Nephron progenitor cell (in vitro differentiated cells): ENCODE results near the gene COX7B2.

Experiments
- DNase-seq: peaks from one replicate; pipeline ENCODE4 v3.0.0; 2021
- H3K27ac Mint-ChIP-seq: 2 replicates; pipeline ENCODE4 v1.8.0; 2021; ENCODE audit warnings: mild to moderate bottlenecking, moderate library complexity, mixed read lengths
- H3K27me3 Mint-ChIP-seq: 2 replicates; pipeline ENCODE4 v1.8.0; 2021; ENCODE audit warnings: mild to moderate bottlenecking, low read depth, mixed read lengths; ENCODE audit not compliant: poor library complexity
- H3K36me3 Mint-ChIP-seq: 2 replicates; pipeline ENCODE4 v1.8.0; 2021; ENCODE audit warnings: low read depth, mixed read lengths
- H3K4me1 Mint-ChIP-seq: 2 replicates; pipeline ENCODE4 v1.8.0; 2021; ENCODE audit warnings: mixed read lengths
- H3K4me3 Mint-ChIP-seq: 2 replicates; pipeline ENCODE4 v1.8.0; 2021; ENCODE audit warnings: mild to moderate bottlenecking, moderate library complexity, mixed read lengths
- H3K9me3 Mint-ChIP-seq: 2 replicates; pipeline ENCODE4 v1.8.0; 2021; ENCODE audit warnings: mild to moderate bottlenecking, moderate library complexity, mixed read lengths
- CTCF ChIP-seq: fragments of 200-600 bp; sonication (generic); IDR thresholded peaks from 2 replicates; pipeline ENCODE4 v1.5.0; 2021; ENCODE audit warnings: antibody characterized with exemption

Gene COX7B2

GRCh38 chr4:46924789-46925529 lies 15.9 kb upstream of the COX7B2 start:
- no peaks in the 10 kb centered on the region for H3K9me3 Mint-ChIP-seq

GRCh38 chr4:46922205-46922604 lies 13.2 kb upstream of the COX7B2 start:
- Mint-ChIP-seq H3K27ac (no peak overlapping the region), H3K27me3 (no peaks in the 10 kb centered on the region)

More at GRCh38 chr4:46924789-46925529, 15.9 kb upstream of the COX7B2 start:
- H3K4me1 Mint-ChIP-seq = no peaks in the 10 kb centered on the region
- DNase-seq = no peak
- peaks cover 3% of the 10 kb centered on the region for H3K27me3 Mint-ChIP-seq
- H3K36me3 Mint-ChIP-seq = no peaks in the 10 kb centered on the region
- TF ChIP-seq CTCF = no peak
- no peak overlapping the region for H3K27ac Mint-ChIP-seq
- H3K4me3 Mint-ChIP-seq = no peak overlapping the region

GRCh38 chr4:46908148-46908547 lies 897 bp downstream of the COX7B2 start:
- Mint-ChIP-seq H3K9me3 (peaks cover 12% of the 10 kb centered on the region), H3K4me1 (no peaks in the 10 kb centered on the region)

More at GRCh38 chr4:46922205-46922604, 13.2 kb upstream of the COX7B2 start:
- no peaks in the 10 kb centered on the region for H3K36me3 Mint-ChIP-seq
- no peaks in the 10 kb centered on the region for H3K9me3 Mint-ChIP-seq
- no peaks in the 10 kb centered on the region for H3K4me1 Mint-ChIP-seq
- TF ChIP-seq CTCF = no peak
- no peak for DNase-seq
- H3K4me3 Mint-ChIP-seq = no peak overlapping the region

GRCh38 chr4:46900082-46900481 lies 9.0 kb downstream of the COX7B2 start:
- Mint-ChIP-seq H3K4me1 (no peaks in the 10 kb centered on the region), H3K9me3 (no peaks in the 10 kb centered on the region), H3K27me3 (no peaks in the 10 kb centered on the region), H3K4me3 (no peak overlapping the region), H3K36me3 (no peaks in the 10 kb centered on the region), H3K27ac (no peak overlapping the region)
- DNase-seq = no peak
- no peak for TF ChIP-seq CTCF

More at GRCh38 chr4:46908148-46908547, 897 bp downstream of the COX7B2 start:
- H3K4me3 Mint-ChIP-seq = no peak overlapping the region
- H3K27me3 Mint-ChIP-seq = no peaks in the 10 kb centered on the region
- H3K36me3 Mint-ChIP-seq = no peaks in the 10 kb centered on the region
- DNase-seq = no peak
- no peak for TF ChIP-seq CTCF
- H3K27ac Mint-ChIP-seq = no peak overlapping the region

- Mint-ChIP-seq H3K9me3 (no peaks in the 10 kb centered on the region), H3K4me3 (no peak overlapping the region), H3K27ac (no peak overlapping the region), H3K4me1 (no peaks in the 10 kb centered on the region), H3K36me3 (no peaks in the 10 kb centered on the region), H3K27me3 (no peaks in the 10 kb centered on the region)
- no peak for DNase-seq
- TF ChIP-seq CTCF = no peak
Observed at GRCh38 chr4:46894826-46895225, 14.2 kb downstream of the COX7B2 start.

GRCh38 chr4:46890056-46890455 lies 19.0 kb downstream of the COX7B2 start:
- H3K4me1 Mint-ChIP-seq = no peaks in the 10 kb centered on the region
- no peaks in the 10 kb centered on the region for H3K9me3 Mint-ChIP-seq
- no peak overlapping the region for H3K27ac Mint-ChIP-seq

More at GRCh38 chr4:46890056-46890455, 19.0 kb downstream of the COX7B2 start:
- H3K36me3 Mint-ChIP-seq = no peaks in the 10 kb centered on the region
- DNase-seq = no peak
- TF ChIP-seq CTCF = no peak
- peaks cover 3% of the 10 kb centered on the region for H3K27me3 Mint-ChIP-seq
- no peak overlapping the region for H3K4me3 Mint-ChIP-seq
